Diencephalon (tissue), 1 donor: ENCODE measurements around the gene IFI16. TPM values are rescaled to one million over a fixed set of nuclear protein-coding genes. Genes with fewer than 3 reads are reported as not detected.

Experiments used
- total RNA-seq: library from RNA; depleted of rRNA; stranded (reverse); fragments of >200 nt; gene quantifications from one replicate; pipeline ENCODE4 v1.2.3, GENCODE V29; 2014

The IFI16 gene
- 18.2 TPM for total RNA-seq

DNA sequence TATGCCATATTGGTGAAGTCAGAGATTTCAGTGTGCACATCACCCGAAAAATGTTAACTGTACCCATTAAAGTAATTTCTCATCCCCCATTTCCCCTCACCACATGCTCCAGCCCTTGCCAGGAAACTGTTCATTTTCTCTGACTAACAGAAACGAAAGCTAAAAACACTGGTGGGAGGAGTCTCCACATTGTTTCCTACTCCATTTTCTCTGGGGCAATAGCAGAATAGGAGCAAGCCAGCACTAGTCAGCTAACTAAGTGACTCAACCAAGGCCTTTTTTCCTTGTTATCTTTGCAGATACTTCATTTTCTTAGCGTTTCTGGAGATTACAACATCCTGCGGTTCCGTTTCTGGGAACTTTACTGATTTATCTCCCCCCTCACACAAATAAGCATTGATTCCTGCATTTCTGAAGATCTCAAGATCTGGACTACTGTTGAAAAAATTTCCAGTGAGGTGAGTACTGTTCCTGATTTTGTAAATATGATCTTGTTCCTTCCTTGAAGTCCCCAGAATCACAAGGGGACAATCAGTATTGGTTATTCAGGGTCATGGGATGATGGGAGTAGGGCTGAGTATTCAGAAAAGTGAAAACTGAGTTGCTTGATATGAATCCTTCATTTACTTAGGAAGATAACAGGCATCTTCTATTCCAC, at the start of gene IFI16:
TSS of gene IFI16 (plus strand) at position 204 of the 658 bp plus-strand sequence. CDS start 4,774 bp downstream, outside the sequence.

GRCh38 chr1:159076438-159077119, 66.9 kb downstream of the IFI16 start, which contains the start of gene AIM2:
Gene AIM2 (minus strand): TSS chr1:159076766. CDS start chr1:159073499, 3,267 bp downstream.

Other genes with a start within 250 kb of the IFI16 start
- gene OR6N1, start 237.7 kb upstream of the IFI16 start, total RNA-seq, result not detected
- gene OR6N2, start 228.7 kb upstream of the IFI16 start, total RNA-seq, result not detected
- 7.4 TPM for gene MNDA, start 178.6 kb upstream of the IFI16 start, total RNA-seq
- gene PYHIN1, start 78.4 kb upstream of the IFI16 start, total RNA-seq, result not detected
- gene AIM2, start 66.9 kb downstream of the IFI16 start, total RNA-seq, result 9.9 TPM
- 134 TPM for gene CADM3, start 161.7 kb downstream of the IFI16 start, total RNA-seq
- 0.92 TPM for gene ACKR1, start 195.0 kb downstream of the IFI16 start, total RNA-seq